ENCODE data around the gene FAM110D. TPM values are rescaled to one million over a fixed set of nuclear protein-coding genes. Genes with fewer than 3 reads are reported as not detected.
A peak's percentile ranks its signal among the peaks of the same experiment; 100 is the strongest.

Gene FAM110D
- total and polyA plus RNA-seq, 2 of the 8 experiments (the other 6 are each of a cell fraction or from before 2014, with no cell fraction given) = 0.21 to 0.48 TPM

DNA sequence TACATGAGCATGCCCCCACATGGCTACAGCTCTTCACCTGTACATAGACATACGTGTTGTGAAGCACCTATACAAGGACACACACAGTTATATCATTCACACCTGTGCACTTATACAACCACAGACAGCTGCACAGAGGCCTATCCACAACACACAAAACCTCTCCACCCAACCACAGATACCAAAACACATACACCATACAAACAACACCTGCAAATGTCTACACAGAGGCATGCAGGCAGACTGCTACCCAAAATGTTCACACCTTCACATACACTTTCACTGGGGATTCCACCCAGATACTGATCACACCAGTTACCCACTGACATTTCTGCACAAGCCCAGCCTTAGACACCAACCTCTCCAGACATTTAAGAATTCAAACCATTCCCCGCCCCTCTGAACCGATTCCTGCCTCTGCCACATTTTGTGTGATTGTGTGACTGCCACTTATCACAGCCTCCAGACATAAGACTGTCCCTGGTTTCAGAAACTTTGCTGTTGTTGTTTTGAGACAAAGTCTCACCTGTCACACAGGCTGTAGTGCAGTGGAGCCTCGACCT lies 7.9 kb downstream of the FAM110D start:
- Histone ChIP-seq H3K79me2 (ENCODE audit: control insufficient read depth in 1 of 2, insufficient read depth in 2 of 2, low read length in 2 of 2) (peaks cover 0 to 8% of the 10 kb centered on the region in 2 experiments; a peak in 2 of 4 replicates), H2BK120ac (replicated peaks; ENCODE audit: low read depth, low read length) (no peak overlapping the region), H3K4me3 (ENCODE audit: extremely low read depth in 1 of 4, insufficient read depth in 2 of 4, low read depth in 3 of 4, low read length in 4 of 4) (no peak overlapping the region), H4K8ac (ENCODE audit: extremely low read depth, insufficient read depth, low read length) (no peak overlapping the region), H3K4ac (replicated peaks; ENCODE audit: insufficient read length, low read depth, low read length) (no peak overlapping the region), H3K56ac (replicated peaks; ENCODE audit: insufficient read length, low read depth, low read length) (no peak overlapping the region), H3K4me2 (ENCODE audit: insufficient read depth in 1 of 2, low read depth in 2 of 2, low read length in 2 of 2) (no peak overlapping the region), H4K20me1 (replicated peaks in 1 of 2; ENCODE audit: control insufficient read depth in 1 of 2, insufficient read depth in 2 of 2, low read length in 2 of 2) (peaks cover 5 to 7% of the 10 kb centered on the region in 2 experiments), H3K18ac (ENCODE audit: extremely low read depth, low read length) (no peak overlapping the region), H2AFZ (ENCODE audit: low read length) (no peak overlapping the region), H2AK5ac (ENCODE audit: low read depth, low read length) (no peak overlapping the region), H3K9ac (replicated peaks in 1 of 4; ENCODE audit: extremely low read depth in 1 of 4, low read depth in 3 of 4, low read length in 3 of 4) (no peak overlapping the region), H2BK20ac (ENCODE audit: low read length) (no peak overlapping the region), H4K5ac (ENCODE audit: insufficient read length, low read depth, low read length) (no peak overlapping the region), H2BK12ac (ENCODE audit: low read depth, low read length) (no peak overlapping the region), H3K36me3 (ENCODE audit: control insufficient read depth in 2 of 4, insufficient read depth in 4 of 4, low read length in 3 of 4) (no peaks in the 10 kb centered on the region; a peak in 1 of 8 replicates), H3K27me3 (replicated peaks in 1 of 4; ENCODE audit: control insufficient read depth in 3 of 4, extremely low read depth in 1 of 4, insufficient read depth in 3 of 4, low read length in 3 of 4) (peaks cover 18 to 34% (median 30%) of the 10 kb centered on the region in 4 experiments), H3K27ac (ENCODE audit: low read depth, low read length) (no peak overlapping the region), H3K4me1 (replicated peaks in 1 of 4; ENCODE audit: control insufficient read depth in 3 of 4, insufficient read depth in 4 of 4, low read length in 3 of 4) (peaks cover 5 to 24% (median 15%) of the 10 kb centered on the region in 4 experiments), H4K91ac (replicated peaks; ENCODE audit: insufficient read length, low read length) (no peak overlapping the region), H3K23me2 (ENCODE audit: low read depth, low read length) (peaks cover 12% of the 10 kb centered on the region), H3K9me3 (ENCODE audit: insufficient read depth in 2 of 2, low read depth in 1 of 2, low read length in 1 of 2) (no peaks in the 10 kb centered on the region), H2BK15ac (ENCODE audit: low read length) (0 out of 2 replicates have a peak overlapping the region, but pooled peaks have one; percentile 0), H3K79me1 (ENCODE audit: low read depth, low read length) (peaks cover 4% of the 10 kb centered on the region; the same call in 1 of the 2 replicates), H2BK5ac (ENCODE audit: low read depth, low read length) (no peak overlapping the region), H3K23ac (ENCODE audit: insufficient read length) (no peak overlapping the region), H3K14ac (ENCODE audit: insufficient read length) (no peak overlapping the region)
- FAIRE-seq (no peak), DNase-seq (ENCODE audit: low read depth in 1 of 2, low spot score in 2 of 2) (no peak)
- WGBS, 2 experiments (ENCODE audit: extremely low coverage in 1 of 2, insufficient coverage in 1 of 2, insufficient read length in 1 of 2, insufficient replicate concordance in 2 of 2, low coverage in 1 of 2, low lambda C conversion rate in 2 of 2, missing lambda C conversion rate in 1 of 2) = 84% methylated on average over 4 of the region's 4 CpGs; no CpG with 5 or more reads in 1 of the 2 experiments
- CTCF ChIA-PET (ENCODE audit: partially characterized antibody) = interaction anchor here (0.6 to 16.2 kb wide), 6 partner anchors 10 to 70 kb away, joined by 3 to 159 read pairs (median 4); partner anchors contain the start of genes CATSPER4 and FAM110D
- TF ChIP-seq KDM4A (IDR thresholded peaks at IDR 0.05; ENCODE audit: low read depth, low read length, severe bottlenecking) (no peak), RAD21 (IDR thresholded peaks at IDR 0.05 in 1 of 2, conservative IDR thresholded peaks at IDR 0.05 in 1 of 2; ENCODE audit: low read depth in 2 of 2, low read length in 2 of 2) (no peak), YY1 (IDR thresholded peaks at IDR 0.05; ENCODE audit: low read depth, low read length) (no peak), NRF1 (IDR thresholded peaks at IDR 0.05; ENCODE audit: low read depth, low read length) (no peak), SRF (IDR thresholded peaks at IDR 0.05; ENCODE audit: low read depth, low read length) (no peak), EP300 (IDR thresholded peaks at IDR 0.05; ENCODE audit: borderline replicate concordance in 1 of 2, low read depth in 2 of 2, low read length in 2 of 2) (no peak)
- POLR2A ChIA-PET (ENCODE audit: partially characterized antibody) = no interaction called here
